ENCODE results near the gene MYL2. TPM values are rescaled to one million over a fixed set of nuclear protein-coding genes. Genes with fewer than 3 reads are reported as not detected.

Gene MYL2
- not detected in 2 replicates for total RNA-seq

GRCh38 chr12:110920324-110920910 is at the start of gene MYL2:
MYL2 (minus strand) TSS chr12:110920579; CDS start chr12:110920529, 50 bp downstream.

Other genes starting within 250 kb of the MYL2 start
- 3.1 and 4.7 TPM in 2 replicates for gene HVCN1, start 231.5 kb downstream of the MYL2 start, total RNA-seq
- 244 and 285 TPM in 2 replicates for gene PPP1CC, start 177.7 kb downstream of the MYL2 start, total RNA-seq
- not detected in 2 replicates for gene CCDC63, start 73.6 kb downstream of the MYL2 start, total RNA-seq
- gene CUX2, start 113.6 kb upstream of the MYL2 start, total RNA-seq = not detected in 2 replicates

All from thoracic aorta endothelial cell (primary cell).